SK-N-MC (cell line): Measurements from ENCODE around the gene AGAP1.

ENCODE experiments used
- EZH2 ChIP-seq: fragments of 200-600 bp; sonication (generic); IDR thresholded peaks from one replicate; pipeline ENCODE4 v1.6.1; 2017; ENCODE audit warnings: antibody characterized with exemption
- FOXP2 ChIP-seq: optimal IDR thresholded peaks from 2 replicates; pipeline ENCODE3; 2011; ENCODE audit warnings: mild to moderate bottlenecking, moderate library complexity; ENCODE audit not compliant: insufficient read depth; ENCODE audit errors: extremely low read length, control extremely low read depth
- POLR2AphosphoS5 ChIP-seq: IDR thresholded peaks from 2 replicates; pipeline ENCODE4 v1.6.1; 2012; ENCODE audit warnings: mild to moderate bottlenecking, low read depth, low read length, borderline replicate concordance

DNA sequence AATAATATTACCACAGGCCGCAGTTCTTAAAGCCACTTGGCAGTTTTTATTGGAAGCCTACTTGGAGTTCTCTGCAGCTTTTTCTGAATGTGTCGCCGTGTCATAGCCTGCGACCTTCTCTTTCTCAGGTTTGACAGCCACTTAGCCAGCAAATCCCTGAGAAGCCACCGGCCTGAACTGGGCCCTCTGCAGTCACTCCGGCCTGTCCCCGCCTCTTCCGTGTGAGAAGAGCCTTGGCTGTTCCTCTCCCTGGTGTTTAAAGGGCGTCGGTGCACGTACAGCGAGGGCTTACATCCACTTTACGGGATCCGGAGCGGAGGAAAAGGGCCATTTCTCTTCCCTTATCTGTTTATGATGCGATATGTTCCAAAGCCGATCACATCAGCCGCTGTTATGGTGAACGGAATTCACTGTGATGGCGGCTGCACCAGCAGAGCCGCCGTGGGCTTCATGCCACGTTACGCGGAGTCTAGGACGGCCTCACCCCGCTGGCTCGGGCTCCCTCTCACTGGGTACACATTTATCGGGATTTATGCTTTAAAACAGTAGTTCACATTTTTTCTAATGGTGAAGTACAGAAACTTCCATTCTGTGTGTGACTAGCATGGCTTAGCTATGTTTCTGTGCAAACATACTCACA lies 607.6 kb downstream of the AGAP1 start:
- TF ChIP-seq POLR2AphosphoS5 = no peak
- no peak for TF ChIP-seq EZH2
- no peak for TF ChIP-seq FOXP2
